ENCODE data around the gene ACTR3C.
"Not testable (repeated sequence)": the region's sequence is repeated elsewhere in the genome, so short reads cannot be mapped to it uniquely, and the experiment has no call there.

The ACTR3C gene

DNA sequence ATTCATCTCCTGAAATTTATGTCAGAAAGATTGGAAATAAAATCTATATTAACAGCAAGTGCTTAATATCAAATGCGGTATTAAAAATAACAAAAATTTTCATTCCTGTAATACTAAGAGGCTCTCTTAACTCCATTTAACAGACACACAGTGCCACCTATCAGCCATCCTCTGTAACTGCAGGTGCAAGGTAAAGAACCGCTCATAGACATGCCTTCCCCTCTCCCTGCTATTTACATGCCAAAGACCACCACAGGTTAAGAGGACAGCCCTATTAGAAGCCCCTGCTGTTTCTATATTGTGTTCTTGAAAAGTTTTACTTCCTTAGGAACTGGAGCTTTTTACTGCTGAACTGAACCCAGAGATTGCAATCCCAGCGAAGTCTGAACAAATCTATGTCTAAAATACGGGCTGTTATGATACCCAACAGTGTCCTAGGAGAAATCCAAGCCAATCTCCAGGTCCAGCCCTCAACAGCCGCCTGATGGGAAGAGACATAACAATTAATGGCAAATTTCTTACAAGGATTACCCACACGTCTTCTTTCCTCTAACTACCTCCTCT lies 47.1 kb downstream of the ACTR3C start:
- not testable (repeated sequence) for H2AK5ac ChIP-seq (ENCODE audit: low read length)
- WGBS (ENCODE audit: extremely low coverage, insufficient coverage, low lambda C conversion rate): no CpG with 5 or more reads among the region's 6 CpGs

GRCh38 chr7:150271898-150272297 lies 51.4 kb downstream of the ACTR3C start:
- not testable (repeated sequence) for DNase-seq; H3K79me2 ChIP-seq (ENCODE audit: control insufficient read depth, insufficient read depth, low read length); H3K27ac ChIP-seq (ENCODE audit: low read depth, low read length); H3K9ac ChIP-seq (ENCODE audit: low read length); H2BK5ac ChIP-seq (ENCODE audit: low read length); H4K8ac ChIP-seq (ENCODE audit: low read depth, low read length); H3K27me3 ChIP-seq (ENCODE audit: insufficient read depth, low read length, poor library complexity); H2BK15ac ChIP-seq (replicated peaks; ENCODE audit: low read depth); H3K4ac ChIP-seq (ENCODE audit: low read depth, low read length); H2BK120ac ChIP-seq (ENCODE audit: low read depth, low read length); H3K36me3 ChIP-seq (ENCODE audit: control insufficient read depth, insufficient read depth, low read length); H3K79me1 ChIP-seq (ENCODE audit: low read length); H3K4me3 ChIP-seq (ENCODE audit: low read length); H3K23ac ChIP-seq (ENCODE audit: low read length); H3K4me2 ChIP-seq (ENCODE audit: low read length); H4K5ac ChIP-seq (ENCODE audit: low read length); H3K56ac ChIP-seq (ENCODE audit: low read length); H2AK5ac ChIP-seq (ENCODE audit: low read length); H3K4me1 ChIP-seq (ENCODE audit: control insufficient read depth, low read depth, low read length); H3K18ac ChIP-seq (ENCODE audit: low read length)
- no CpG with 5 or more reads among the region's 7 CpGs for WGBS (ENCODE audit: extremely low coverage, insufficient coverage, low lambda C conversion rate)

More for the DNA sequence above, 47.1 kb downstream of the ACTR3C start:
- H3K9ac ChIP-seq (ENCODE audit: low read length); H4K8ac ChIP-seq (ENCODE audit: low read depth, low read length); H3K27me3 ChIP-seq (ENCODE audit: insufficient read depth, low read length, poor library complexity); H2BK15ac ChIP-seq (replicated peaks; ENCODE audit: low read depth); H3K4me1 ChIP-seq (ENCODE audit: control insufficient read depth, low read depth, low read length); H3K23ac ChIP-seq (ENCODE audit: low read length); H4K5ac ChIP-seq (ENCODE audit: low read length); H3K18ac ChIP-seq (ENCODE audit: low read length); H3K79me2 ChIP-seq (ENCODE audit: control insufficient read depth, insufficient read depth, low read length); H3K4ac ChIP-seq (ENCODE audit: low read depth, low read length); H3K56ac ChIP-seq (ENCODE audit: low read length); H2BK5ac ChIP-seq (ENCODE audit: low read length); H3K36me3 ChIP-seq (ENCODE audit: control insufficient read depth, insufficient read depth, low read length); H3K4me3 ChIP-seq (ENCODE audit: low read length); H3K79me1 ChIP-seq (ENCODE audit: low read length); H3K27ac ChIP-seq (ENCODE audit: low read depth, low read length); H3K4me2 ChIP-seq (ENCODE audit: low read length); H2BK120ac ChIP-seq (ENCODE audit: low read depth, low read length): not testable (repeated sequence)
- DNase-seq: peak; percentile 25

DNA sequence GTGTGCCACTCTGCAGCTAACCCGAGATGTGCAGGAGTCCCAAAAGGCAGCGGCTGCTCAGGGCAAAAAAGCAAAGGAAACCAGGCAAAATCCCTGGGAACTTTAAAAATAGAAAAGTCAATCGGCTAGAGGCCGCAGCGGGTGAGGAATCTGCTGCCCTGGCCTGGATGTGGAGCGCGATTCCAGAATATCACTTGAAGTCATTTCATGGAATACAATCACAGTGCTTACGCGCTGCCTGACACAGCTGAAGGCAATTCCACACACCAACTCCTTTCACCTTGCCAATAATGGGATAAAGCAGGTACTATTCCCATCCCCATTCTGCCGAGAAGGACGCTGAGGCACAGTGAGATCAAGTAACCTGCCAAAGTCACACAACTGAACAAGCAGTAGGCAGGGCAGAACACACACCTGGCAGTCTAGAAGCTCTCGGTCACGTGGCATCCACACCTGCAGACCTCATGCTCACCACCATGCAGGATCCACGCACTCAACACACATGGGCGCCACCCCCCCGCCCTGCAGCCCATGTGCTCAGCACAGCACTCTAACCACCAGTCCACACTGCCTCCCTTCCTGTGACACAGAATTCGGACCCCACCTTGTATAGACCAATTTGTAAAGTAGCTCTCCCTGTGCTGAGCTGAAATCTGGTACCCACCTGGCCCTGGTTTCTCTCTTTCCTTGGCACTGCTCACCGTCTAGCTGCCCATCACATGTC lies 53.1 kb downstream of the ACTR3C start:
- H4K8ac ChIP-seq (ENCODE audit: low read depth, low read length); H2BK15ac ChIP-seq (replicated peaks; ENCODE audit: low read depth); H3K4ac ChIP-seq (ENCODE audit: low read depth, low read length); H3K4me1 ChIP-seq (ENCODE audit: control insufficient read depth, low read depth, low read length); H3K23ac ChIP-seq (ENCODE audit: low read length); H2BK120ac ChIP-seq (ENCODE audit: low read depth, low read length); H2AK5ac ChIP-seq (ENCODE audit: low read length); H3K9ac ChIP-seq (ENCODE audit: low read length); H3K79me1 ChIP-seq (ENCODE audit: low read length); H3K79me2 ChIP-seq (ENCODE audit: control insufficient read depth, insufficient read depth, low read length); H3K56ac ChIP-seq (ENCODE audit: low read length); H3K27me3 ChIP-seq (ENCODE audit: insufficient read depth, low read length, poor library complexity); H3K36me3 ChIP-seq (ENCODE audit: control insufficient read depth, insufficient read depth, low read length); H3K4me3 ChIP-seq (ENCODE audit: low read length); H3K4me2 ChIP-seq (ENCODE audit: low read length); H3K18ac ChIP-seq (ENCODE audit: low read length); DNase-seq; H3K27ac ChIP-seq (ENCODE audit: low read depth, low read length); H2BK5ac ChIP-seq (ENCODE audit: low read length); H4K5ac ChIP-seq (ENCODE audit: low read length): not testable (repeated sequence)
- no CpG with 5 or more reads among the region's 18 CpGs for WGBS (ENCODE audit: extremely low coverage, insufficient coverage, low lambda C conversion rate)

DNA sequence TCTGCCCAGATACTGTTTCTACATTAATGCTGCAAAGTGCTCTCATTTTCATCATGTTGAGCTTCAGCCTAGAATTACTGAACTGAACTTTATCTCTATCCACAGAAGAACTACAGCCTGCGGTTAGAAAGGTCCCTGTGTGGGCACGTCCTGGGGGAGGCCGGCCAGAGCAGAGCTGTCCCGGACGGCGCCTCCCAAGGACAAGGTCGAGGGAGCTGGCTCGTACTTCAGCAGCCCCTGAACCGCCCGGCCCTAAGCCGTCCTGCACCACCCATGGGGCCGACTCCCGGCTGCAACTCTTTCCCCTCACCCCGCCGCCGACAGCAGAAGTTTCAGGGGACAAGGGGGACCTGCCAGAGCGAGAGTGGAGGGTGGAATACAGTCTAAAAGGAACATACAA lies 54.5 kb downstream of the ACTR3C start:
- H3K4me2 ChIP-seq (ENCODE audit: low read length); H3K79me1 ChIP-seq (ENCODE audit: low read length); H3K27me3 ChIP-seq (ENCODE audit: insufficient read depth, low read length, poor library complexity); H3K23ac ChIP-seq (ENCODE audit: low read length); H3K4me1 ChIP-seq (ENCODE audit: control insufficient read depth, low read depth, low read length); H3K4me3 ChIP-seq (ENCODE audit: low read length); H3K27ac ChIP-seq (ENCODE audit: low read depth, low read length); H3K36me3 ChIP-seq (ENCODE audit: control insufficient read depth, insufficient read depth, low read length); H3K9ac ChIP-seq (ENCODE audit: low read length); H3K79me2 ChIP-seq (ENCODE audit: control insufficient read depth, insufficient read depth, low read length); H4K8ac ChIP-seq (ENCODE audit: low read depth, low read length); H2AK5ac ChIP-seq (ENCODE audit: low read length); H4K5ac ChIP-seq (ENCODE audit: low read length); H2BK5ac ChIP-seq (ENCODE audit: low read length); H3K18ac ChIP-seq (ENCODE audit: low read length); H2BK15ac ChIP-seq (replicated peaks; ENCODE audit: low read depth); H3K4ac ChIP-seq (ENCODE audit: low read depth, low read length); H3K56ac ChIP-seq (ENCODE audit: low read length); H2BK120ac ChIP-seq (ENCODE audit: low read depth, low read length); DNase-seq: not testable (repeated sequence)
- WGBS (ENCODE audit: extremely low coverage, insufficient coverage, low lambda C conversion rate): no CpG with 5 or more reads among the region's 17 CpGs

GRCh38 chr7:150268287-150268686 lies 55.1 kb downstream of the ACTR3C start:
- not testable (repeated sequence) for H3K4me3 ChIP-seq (ENCODE audit: low read length); H3K27ac ChIP-seq (ENCODE audit: low read depth, low read length); H2BK120ac ChIP-seq (ENCODE audit: low read depth, low read length); H3K27me3 ChIP-seq (ENCODE audit: insufficient read depth, low read length, poor library complexity); H3K4ac ChIP-seq (ENCODE audit: low read depth, low read length); H3K9ac ChIP-seq (ENCODE audit: low read length); H3K36me3 ChIP-seq (ENCODE audit: control insufficient read depth, insufficient read depth, low read length); H3K79me2 ChIP-seq (ENCODE audit: control insufficient read depth, insufficient read depth, low read length); H3K23ac ChIP-seq (ENCODE audit: low read length); H2AK5ac ChIP-seq (ENCODE audit: low read length); H3K4me1 ChIP-seq (ENCODE audit: control insufficient read depth, low read depth, low read length); H3K79me1 ChIP-seq (ENCODE audit: low read length); H4K8ac ChIP-seq (ENCODE audit: low read depth, low read length); H2BK15ac ChIP-seq (replicated peaks; ENCODE audit: low read depth); H3K56ac ChIP-seq (ENCODE audit: low read length); DNase-seq; H3K4me2 ChIP-seq (ENCODE audit: low read length); H4K5ac ChIP-seq (ENCODE audit: low read length); H2BK5ac ChIP-seq (ENCODE audit: low read length); H3K18ac ChIP-seq (ENCODE audit: low read length)
- no CpG with 5 or more reads among the region's 8 CpGs for WGBS (ENCODE audit: extremely low coverage, insufficient coverage, low lambda C conversion rate)

All from mesendoderm (in vitro differentiated cells).